Duodenal mucosa (tissue), 2 donors: ENCODE data around the gene EHD4.

Source experiments
- H3K27ac ChIP-seq: one replicate; pipeline ENCODE4 v1.7.0; 2013; ENCODE audit warnings: low read depth, low read length
- H3K27me3 ChIP-seq, 2 donors: one replicate each; pipeline ENCODE4 v1.7.0; 2013; ENCODE audit warnings: low read length in 2 of 2, control low read depth in 1 of 2; ENCODE audit not compliant: insufficient read depth in 2 of 2, control insufficient read depth in 1 of 2
- H3K36me3 ChIP-seq, 2 donors: one replicate each; pipeline ENCODE4 v1.7.0; 2013; ENCODE audit warnings: low read length in 2 of 2, control low read depth in 1 of 2; ENCODE audit not compliant: insufficient read depth in 2 of 2, control insufficient read depth in 1 of 2
- H3K4me1 ChIP-seq, 2 donors: one replicate each; pipeline ENCODE4 v1.7.0; 2013; ENCODE audit warnings: low read length in 2 of 2, control low read depth in 1 of 2; ENCODE audit not compliant: insufficient read depth in 2 of 2, control insufficient read depth in 1 of 2
- H3K4me3 ChIP-seq, 2 donors: one replicate each; pipeline ENCODE4 v1.7.0; 2013; ENCODE audit warnings: low read length in 2 of 2, low read depth in 1 of 2
- H3K9ac ChIP-seq, 2 donors: one replicate each; pipeline ENCODE4 v1.7.0; 2013; ENCODE audit warnings: low read length in 2 of 2, low read depth in 1 of 2
- H3K9me3 ChIP-seq, 2 donors: one replicate each; pipeline ENCODE4 v1.7.0; 2013; ENCODE audit warnings: low read length in 2 of 2, control low read depth in 1 of 2; ENCODE audit not compliant: control insufficient read depth in 1 of 2

The EHD4 gene

GRCh38 chr15:41940441-41940857 is 31.9 kb downstream of the EHD4 start:
- H3K9me3 ChIP-seq: no peaks in the 10 kb centered on the region
- H3K9ac ChIP-seq: no peak overlapping the region
- H3K27me3 ChIP-seq: no peaks in the 10 kb centered on the region
- H3K27ac ChIP-seq: no peak overlapping the region
- H3K4me3 ChIP-seq: no peak overlapping the region
- H3K36me3 ChIP-seq: peaks cover 8 to 12% of the 10 kb centered on the region in 2 donors
- peaks cover 0 to 8% of the 10 kb centered on the region in 2 donors for H3K4me1 ChIP-seq

DNA sequence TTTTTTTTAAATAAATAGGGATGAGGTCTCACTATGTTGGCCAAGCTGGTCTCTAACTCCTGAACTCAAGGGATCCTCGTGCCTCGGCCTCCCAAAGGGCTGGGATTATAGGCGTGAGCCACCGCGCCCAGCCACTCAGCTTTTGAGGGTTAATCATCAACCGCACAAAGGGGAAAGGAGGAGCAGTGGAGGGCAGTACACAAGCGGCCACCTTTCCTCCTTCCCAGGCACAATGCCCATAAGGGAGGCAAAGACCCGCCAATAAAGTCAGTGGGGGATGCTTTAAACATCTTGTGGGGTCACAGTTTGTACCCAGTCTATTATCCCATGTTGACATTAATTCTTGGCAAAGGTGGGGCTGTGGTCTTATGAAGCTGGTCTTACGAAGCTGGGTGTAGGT is 32.4 kb downstream of the EHD4 start:
- H3K9me3 ChIP-seq: no peaks in the 10 kb centered on the region
- no peak overlapping the region for H3K4me3 ChIP-seq
- H3K27me3 ChIP-seq: no peaks in the 10 kb centered on the region
- H3K27ac ChIP-seq: no peak overlapping the region
- peaks cover 8 to 12% of the 10 kb centered on the region in 2 donors for H3K36me3 ChIP-seq
- no peak overlapping the region for H3K9ac ChIP-seq
- peaks cover 3 to 12% of the 10 kb centered on the region in 2 donors for H3K4me1 ChIP-seq

GRCh38 chr15:41937568-41937923 is 34.8 kb downstream of the EHD4 start:
- Histone ChIP-seq H3K27ac (peak overlapping the region; percentile 30), H3K36me3 (peaks cover 8 to 12% of the 10 kb centered on the region in 2 donors), H3K4me3 (no peak overlapping the region), H3K27me3 (no peaks in the 10 kb centered on the region), H3K4me1 (peaks cover 14 to 18% of the 10 kb centered on the region in 2 donors), H3K9ac (no peak overlapping the region), H3K9me3 (no peaks in the 10 kb centered on the region)

GRCh38 chr15:41936649-41937567 is 35.4 kb downstream of the EHD4 start:
- peak overlapping the region in 1 of 2 donors; percentile 2 for H3K4me3 ChIP-seq
- no peaks in the 10 kb centered on the region for H3K27me3 ChIP-seq
- no peaks in the 10 kb centered on the region for H3K9me3 ChIP-seq
- H3K4me1 ChIP-seq: peaks cover 14 to 18% of the 10 kb centered on the region in 2 donors
- H3K27ac ChIP-seq: peak overlapping the region; percentile 30
- H3K36me3 ChIP-seq: peaks cover 8 to 11% of the 10 kb centered on the region in 2 donors
- no peak overlapping the region for H3K9ac ChIP-seq

DNA sequence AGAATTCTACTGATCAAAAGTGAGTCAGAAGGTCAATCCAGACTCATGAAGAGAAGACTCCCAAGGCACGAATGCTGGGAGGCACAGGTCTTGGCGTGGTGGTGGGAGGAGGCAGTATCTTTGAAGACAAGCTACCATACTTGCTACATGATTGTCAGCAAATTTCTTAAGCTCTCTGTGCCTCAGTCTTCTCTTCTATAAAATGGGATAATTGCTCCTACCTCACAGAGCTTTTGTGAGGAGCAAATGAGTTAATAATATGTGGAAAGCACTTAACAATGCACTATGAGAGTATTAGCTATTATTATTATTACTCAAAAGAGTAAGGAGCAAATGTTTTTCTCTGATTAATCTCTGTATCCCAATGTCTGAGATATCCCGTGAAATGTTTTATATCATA is 36.2 kb downstream of the EHD4 start:
- H3K4me1 ChIP-seq: peaks cover 14 to 18% of the 10 kb centered on the region in 2 donors
- H3K36me3 ChIP-seq: peaks cover 7 to 8% of the 10 kb centered on the region in 2 donors
- no peak overlapping the region for H3K9ac ChIP-seq
- H3K4me3 ChIP-seq: no peak overlapping the region
- no peaks in the 10 kb centered on the region for H3K9me3 ChIP-seq
- no peak overlapping the region for H3K27ac ChIP-seq
- no peaks in the 10 kb centered on the region for H3K27me3 ChIP-seq

- H3K4me1 ChIP-seq: peaks cover 16 to 18% of the 10 kb centered on the region in 2 donors
- no peak overlapping the region for H3K9ac ChIP-seq
- H3K36me3 ChIP-seq: peaks cover 7 to 8% of the 10 kb centered on the region in 2 donors
- no peak overlapping the region for H3K27ac ChIP-seq
- H3K4me3 ChIP-seq: no peak overlapping the region
- no peaks in the 10 kb centered on the region for H3K9me3 ChIP-seq
- H3K27me3 ChIP-seq: no peaks in the 10 kb centered on the region
Measured at GRCh38 chr15:41935566-41936020, 36.8 kb downstream of the EHD4 start.

- Histone ChIP-seq H3K9ac (no peak overlapping the region), H3K4me3 (no peak overlapping the region), H3K27ac (no peak overlapping the region), H3K4me1 (peaks cover 18 to 23% of the 10 kb centered on the region in 2 donors), H3K36me3 (peaks cover 0 to 2% of the 10 kb centered on the region in 2 donors), H3K9me3 (no peaks in the 10 kb centered on the region), H3K27me3 (no peaks in the 10 kb centered on the region)
Measured at GRCh38 chr15:41934843-41935242, 37.5 kb downstream of the EHD4 start.

DNA sequence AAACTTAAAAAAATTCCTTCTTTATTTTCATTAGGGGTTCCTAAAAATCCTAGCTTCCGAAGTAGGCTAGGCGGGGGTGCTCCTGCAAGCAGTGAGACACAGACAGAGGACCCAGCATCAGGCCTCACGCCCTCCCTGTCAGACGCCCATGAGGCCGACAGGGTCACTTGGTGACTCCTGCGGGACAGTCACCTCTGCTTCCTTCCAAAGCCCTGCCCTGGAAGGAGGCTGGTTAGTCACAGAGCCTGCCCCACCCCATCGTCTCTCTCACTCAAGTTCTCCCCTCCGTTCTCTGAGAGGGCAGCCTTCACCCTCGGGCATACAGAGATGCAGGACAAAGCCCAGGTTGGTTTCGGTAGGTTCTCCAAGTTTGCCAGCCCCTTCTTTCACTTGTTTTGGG is 38.6 kb downstream of the EHD4 start:
- Histone ChIP-seq H3K36me3 (peaks cover 0 to 1% of the 10 kb centered on the region in 2 donors), H3K4me3 (no peak overlapping the region), H3K27ac (no peak overlapping the region), H3K9me3 (no peaks in the 10 kb centered on the region), H3K4me1 (peaks cover 25 to 34% of the 10 kb centered on the region in 2 donors), H3K27me3 (no peaks in the 10 kb centered on the region), H3K9ac (peak overlapping the region in 1 of 2 donors; percentile 15)

GRCh38 chr15:41933326-41933725 is 39.0 kb downstream of the EHD4 start:
- H3K4me1 ChIP-seq: peaks cover 28 to 37% of the 10 kb centered on the region in 2 donors
- H3K27me3 ChIP-seq: no peaks in the 10 kb centered on the region
- H3K9me3 ChIP-seq: no peaks in the 10 kb centered on the region
- no peak overlapping the region for H3K4me3 ChIP-seq
- peak overlapping the region in 1 of 2 donors; percentile 15 for H3K9ac ChIP-seq
- no peak overlapping the region for H3K27ac ChIP-seq
- no peaks in the 10 kb centered on the region for H3K36me3 ChIP-seq

- Histone ChIP-seq H3K4me3 (no peak overlapping the region), H3K9ac (peak overlapping the region in 1 of 2 donors; percentile 15), H3K27me3 (no peaks in the 10 kb centered on the region), H3K4me1 (peaks cover 28 to 43% of the 10 kb centered on the region in 2 donors), H3K27ac (no peak overlapping the region), H3K9me3 (no peaks in the 10 kb centered on the region), H3K36me3 (no peaks in the 10 kb centered on the region)
Measured at GRCh38 chr15:41932511-41933289, 39.7 kb downstream of the EHD4 start.
